Neural progenitor cell (in vitro differentiated cells): Measurements from ENCODE around the gene GRID1. TPM values are rescaled to one million over a fixed set of nuclear protein-coding genes. Genes with fewer than 3 reads are reported as not detected.
A peak's percentile ranks its signal among the peaks of the same experiment; 100 is the strongest.

Source experiments
- DNase-seq: peaks from one replicate; pipeline ENCODE4 v3.0.0-alpha.2; 2016; ENCODE audit warnings: low spot score
- H2AFZ ChIP-seq: fragments of 200-600 bp; sonication (generic); replicated peaks from 2 replicates; pipeline ENCODE4 v1.6.1; 2016; ENCODE audit warnings: antibody characterized with exemption
- H3F3A ChIP-seq: fragments of 200-600 bp; sonication (generic); 2 replicates; pipeline ENCODE4 v1.6.1; 2016; ENCODE audit warnings: antibody characterized with exemption, low read depth
- H3K27ac ChIP-seq: fragments of 200-600 bp; sonication (generic); 2 replicates; pipeline ENCODE4 v1.5.1; 2016; ENCODE audit warnings: mild to moderate bottlenecking
- H3K27me3 ChIP-seq: fragments of 200-600 bp; sonication (generic); 2 replicates; pipeline ENCODE4 v1.6.1; 2016; ENCODE audit warnings: mild to moderate bottlenecking, moderate library complexity
- H3K36me3 ChIP-seq: fragments of 200-600 bp; sonication (generic); 2 replicates; pipeline ENCODE4 v1.5.1; 2016
- H3K4me1 ChIP-seq: fragments of 200-600 bp; sonication (generic); 2 replicates; pipeline ENCODE4 v1.6.1; 2016; ENCODE audit warnings: mixed run types
- H3K4me2 ChIP-seq: fragments of 200-600 bp; sonication (generic); 2 replicates; pipeline ENCODE4 v1.6.1; 2016
- H3K4me3 ChIP-seq: fragments of 200-600 bp; sonication (generic); 2 replicates; pipeline ENCODE4 v1.5.1; 2016
- H3K79me2 ChIP-seq: fragments of 200-600 bp; sonication (generic); 2 replicates; pipeline ENCODE4 v1.6.1; 2016; ENCODE audit warnings: low read depth
- H3K9ac ChIP-seq: fragments of 200-600 bp; sonication (generic); 2 replicates; pipeline ENCODE4 v1.6.1; 2016
- H3K9me3 ChIP-seq: fragments of 200-600 bp; sonication (generic); 2 replicates; pipeline ENCODE4 v1.5.1; 2016; ENCODE audit warnings: low read depth
- H4K20me1 ChIP-seq: fragments of 200-600 bp; sonication (generic); 2 replicates; pipeline ENCODE4 v1.6.1; 2016; ENCODE audit warnings: low read depth
- H3K27ac Mint-ChIP-seq: 3 replicates; pipeline ENCODE4 v1.8.0; 2021; ENCODE audit warnings: mixed read lengths
- H3K27me3 Mint-ChIP-seq: 2 replicates; pipeline ENCODE4 v1.8.0; 2022; ENCODE audit warnings: low read depth, mild to moderate bottlenecking, inconsistent platforms, moderate library complexity, mixed read lengths; ENCODE audit not compliant: insufficient read depth
- H3K36me3 Mint-ChIP-seq: 3 replicates; pipeline ENCODE4 v1.8.0; 2021; ENCODE audit warnings: mixed read lengths
- H3K4me1 Mint-ChIP-seq: 3 replicates; pipeline ENCODE4 v1.8.0; 2021; ENCODE audit warnings: mixed read lengths
- H3K4me3 Mint-ChIP-seq: 3 replicates; pipeline ENCODE4 v1.8.0; 2021; ENCODE audit warnings: mild to moderate bottlenecking, moderate library complexity, mixed read lengths
- H3K9me3 Mint-ChIP-seq: 3 replicates; pipeline ENCODE4 v1.8.0; 2020; ENCODE audit warnings: mixed read lengths
- CTCF ChIP-seq: fragments of 200-600 bp; sonication (generic); IDR thresholded peaks from 2 replicates; pipeline ENCODE4 v1.5.1; 2017; ENCODE audit warnings: antibody characterized with exemption, mild to moderate bottlenecking
- EZH2 ChIP-seq: fragments of 200-600 bp; sonication (generic); IDR thresholded peaks from 2 replicates; pipeline ENCODE4 v1.6.1; 2017; ENCODE audit warnings: antibody characterized with exemption, mild to moderate bottlenecking, moderate library complexity
- EZH2phosphoT487 ChIP-seq: fragments of 200-600 bp; sonication (generic); IDR thresholded peaks from 2 replicates; pipeline ENCODE4 v1.6.1; 2017; ENCODE audit warnings: antibody characterized with exemption
- total RNA-seq: library from RNA; depleted of rRNA; stranded (reverse); fragments of >200 nt; gene quantifications from 2 replicates; pipeline ENCODE4 v1.2.3, GENCODE V29; 2015; ENCODE audit warnings: low replicate concordance

GRID1 gene
- total RNA-seq, 1 donor from 2014 or later = not detected

GRCh38 chr10:86075512-86075911 is 291.1 kb downstream of the GRID1 start:
- H3F3A ChIP-seq = no peaks in the 10 kb centered on the region
- no peak overlapping the region for H3K27ac ChIP-seq
- no peak overlapping the region for H3K9ac ChIP-seq
- H3K4me3 Mint-ChIP-seq = no peak overlapping the region
- H3K27me3 Mint-ChIP-seq = peaks cover 2% of the 10 kb centered on the region
- TF ChIP-seq EZH2 (no peak), CTCF (no peak), EZH2phosphoT487 (no peak)
- H3K4me2 ChIP-seq = no peak overlapping the region
- no peak overlapping the region for H3K27ac Mint-ChIP-seq
- H4K20me1 ChIP-seq = no peaks in the 10 kb centered on the region
- H3K27me3 ChIP-seq = no peaks in the 10 kb centered on the region
- H2AFZ ChIP-seq = no peak overlapping the region
- no peaks in the 10 kb centered on the region for H3K36me3 ChIP-seq
- DNase-seq = no peak
- H3K79me2 ChIP-seq = no peaks in the 10 kb centered on the region
- H3K4me1 Mint-ChIP-seq = peaks cover 7% of the 10 kb centered on the region
- no peaks in the 10 kb centered on the region for H3K9me3 Mint-ChIP-seq
- peaks cover 5% of the 10 kb centered on the region for H3K4me1 ChIP-seq
- H3K9me3 ChIP-seq = no peaks in the 10 kb centered on the region
- no peaks in the 10 kb centered on the region for H3K36me3 Mint-ChIP-seq
- H3K4me3 ChIP-seq = no peak overlapping the region

- Mint-ChIP-seq H3K27ac (no peak overlapping the region), H3K36me3 (no peaks in the 10 kb centered on the region), H3K27me3 (no peaks in the 10 kb centered on the region), H3K9me3 (no peaks in the 10 kb centered on the region), H3K4me3 (no peak overlapping the region), H3K4me1 (peaks cover 7% of the 10 kb centered on the region)
- Histone ChIP-seq H3K27ac (no peak overlapping the region), H3K9ac (no peak overlapping the region), H3K4me2 (no peak overlapping the region), H3K79me2 (no peaks in the 10 kb centered on the region), H3K4me3 (no peak overlapping the region), H4K20me1 (no peaks in the 10 kb centered on the region), H3K27me3 (no peaks in the 10 kb centered on the region), H3F3A (no peaks in the 10 kb centered on the region), H3K4me1 (peaks cover 4% of the 10 kb centered on the region), H3K36me3 (no peaks in the 10 kb centered on the region), H3K9me3 (no peaks in the 10 kb centered on the region), H2AFZ (no peak overlapping the region)
- DNase-seq = no peak
- TF ChIP-seq EZH2 (no peak), CTCF (no peak), EZH2phosphoT487 (no peak)
Measured at GRCh38 chr10:86074294-86074693, 292.3 kb downstream of the GRID1 start.

- no peaks in the 10 kb centered on the region for H3K36me3 ChIP-seq
- H3K9ac ChIP-seq = no peak overlapping the region
- Mint-ChIP-seq H3K27ac (peak overlapping the region; percentile 44), H3K27me3 (no peaks in the 10 kb centered on the region), H3K4me3 (no peak overlapping the region), H3K36me3 (no peaks in the 10 kb centered on the region), H3K4me1 (peaks cover 7% of the 10 kb centered on the region), H3K9me3 (no peaks in the 10 kb centered on the region)
- no peaks in the 10 kb centered on the region for H3K27me3 ChIP-seq
- H3K27ac ChIP-seq = no peak overlapping the region
- no peaks in the 10 kb centered on the region for H3F3A ChIP-seq
- H2AFZ ChIP-seq = no peak overlapping the region
- no peaks in the 10 kb centered on the region for H3K79me2 ChIP-seq
- H3K4me3 ChIP-seq = no peak overlapping the region
- DNase-seq = no peak
- H3K4me2 ChIP-seq = no peak overlapping the region
- H4K20me1 ChIP-seq = no peaks in the 10 kb centered on the region
- TF ChIP-seq EZH2phosphoT487 (no peak), CTCF (no peak), EZH2 (no peak)
- H3K9me3 ChIP-seq = no peaks in the 10 kb centered on the region
- H3K4me1 ChIP-seq = no peaks in the 10 kb centered on the region
Measured at GRCh38 chr10:86073199-86073977, 293.2 kb downstream of the GRID1 start.
